ENCODE data around the gene IQSEC1.

DNA sequence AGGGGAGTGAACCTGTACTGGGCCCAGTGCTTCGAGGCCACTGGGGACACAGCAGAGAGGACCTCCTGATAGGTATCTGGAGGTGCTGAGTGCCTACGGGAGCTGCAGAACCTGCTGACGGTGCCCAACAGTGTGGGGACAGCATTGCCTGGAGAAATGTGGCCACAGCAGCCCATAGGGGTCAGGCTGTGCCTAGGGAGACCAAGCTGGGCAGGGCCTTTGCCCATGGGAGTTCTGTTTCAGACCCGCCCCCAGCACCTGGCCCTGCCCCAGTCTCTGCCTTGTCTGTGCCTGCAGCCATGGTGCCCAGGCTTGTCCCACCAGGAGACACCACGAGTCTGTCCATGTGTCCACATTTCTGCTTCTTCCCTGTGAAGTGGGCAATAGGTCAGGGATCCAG is 216.6 kb downstream of the IQSEC1 start:
- TF ChIP-seq TAF1 (IDR thresholded peaks at IDR 0.05; ENCODE audit: borderline replicate concordance, low read depth, low read length) (no peak), POLR2A (IDR thresholded peaks at IDR 0.05; ENCODE audit: low read depth, low read length) (no peak)

Measured in GM12892 (cell line).